Thyroid gland (tissue), 4 donors: Measurements from ENCODE around the gene NFKBIB.

Experiments
- CTCF ChIP-seq, 6 experiments: fragments of 200-600 bp in 3 of 6; fragments of 450-650 bp in 3 of 6; sonication (generic) in 3 of 6; IDR thresholded peaks; one replicate each; pipeline ENCODE4 v1.5.1; 2016 to 2019; ENCODE audit warnings: antibody characterized with exemption in 6 of 6, mild to moderate bottlenecking in 2 of 6, inconsistent platforms in 1 of 6, moderate library complexity in 1 of 6
- POLR2A ChIP-seq, 2 donors: fragments of 450-650 bp; IDR thresholded peaks; one replicate each; pipeline ENCODE4 v1.6.1; 2017; ENCODE audit warnings: antibody characterized with exemption in 2 of 2, mild to moderate bottlenecking in 2 of 2, moderate library complexity in 1 of 2

DNA sequence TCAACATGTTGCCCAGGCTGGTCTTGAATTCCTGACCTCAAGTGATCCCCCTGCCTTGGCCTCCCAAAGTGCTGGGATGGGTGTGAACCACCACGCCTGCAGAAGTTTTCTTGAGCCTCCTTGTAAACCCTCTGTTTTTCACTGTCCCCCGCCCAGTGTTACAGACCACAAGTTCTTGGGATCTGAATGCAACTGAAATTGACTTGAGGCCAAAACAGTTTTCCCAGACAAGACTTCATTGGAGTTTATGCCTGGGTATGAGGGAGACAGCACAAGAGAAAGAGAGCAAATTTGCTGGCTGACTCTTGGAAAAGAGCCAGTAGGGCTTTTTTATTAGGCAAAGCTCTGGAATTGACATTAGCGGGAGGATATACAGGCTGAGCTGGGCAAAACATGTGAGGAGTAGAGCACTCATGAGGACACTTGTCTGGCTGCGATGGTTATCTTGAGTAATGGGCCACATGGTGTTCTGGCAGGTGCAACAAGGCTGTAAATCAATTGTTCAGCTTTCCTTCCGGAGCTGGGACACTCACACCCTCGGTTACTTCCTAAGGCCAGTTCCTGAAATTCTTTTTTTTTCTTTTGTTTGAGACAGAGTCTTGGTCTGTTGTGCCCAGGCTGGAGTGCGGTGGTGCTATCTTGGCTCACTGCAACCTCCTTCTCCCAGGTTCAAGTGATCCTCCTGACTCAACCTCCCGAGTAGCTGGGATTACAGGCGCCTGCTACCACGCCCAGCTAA lies 37.3 kb upstream of the NFKBIB start:
- no peak for TF ChIP-seq CTCF (IDR thresholded peaks at IDR 0.05)
- TF ChIP-seq POLR2A (IDR thresholded peaks at IDR 0.05) = no peak
